HEK293 (cell line): Measurements from ENCODE around the gene MALAT1.

ENCODE experiments used
- BCL11A ChIP-seq: fragments of 450-650 bp; formaldehyde crosslinking; IDR thresholded peaks from 2 replicates; pipeline ENCODE4 v1.5.1; 2016; ENCODE audit warnings: low read depth, missing biosample characterization, missing genetic modification characterization
- GLIS2 ChIP-seq: fragments of 450-650 bp; formaldehyde crosslinking; IDR thresholded peaks from 2 replicates; pipeline ENCODE4 v1.5.1; 2016; ENCODE audit warnings: missing biosample characterization, missing genetic modification characterization
- HIC1 ChIP-seq: fragments of 450-650 bp; formaldehyde crosslinking; IDR thresholded peaks from 2 replicates; pipeline ENCODE4 v1.5.1; 2016; ENCODE audit warnings: missing biosample characterization, missing genetic modification characterization
- IKZF3 ChIP-seq: fragments of 450-650 bp; IDR thresholded peaks from 2 replicates; pipeline ENCODE4 v1.5.0; 2018; ENCODE audit warnings: missing biosample characterization, mild to moderate bottlenecking, missing genetic modification characterization, moderate library complexity
- KLF8 ChIP-seq: fragments of 450-650 bp; formaldehyde crosslinking; IDR thresholded peaks from 2 replicates; pipeline ENCODE4 v1.5.1; 2016; ENCODE audit warnings: missing biosample characterization, missing genetic modification characterization
- MZF1 ChIP-seq: fragments of 450-650 bp; formaldehyde crosslinking; IDR thresholded peaks from 2 replicates; pipeline ENCODE4 v1.5.1; 2017; ENCODE audit warnings: missing biosample characterization, missing genetic modification characterization, borderline replicate concordance
- OVOL3 ChIP-seq: fragments of 450-650 bp; formaldehyde crosslinking; IDR thresholded peaks from 2 replicates; pipeline ENCODE4 v1.5.1; 2016; ENCODE audit warnings: missing biosample characterization, missing genetic modification characterization
- PATZ1 ChIP-seq: fragments of 450-650 bp; formaldehyde crosslinking; IDR thresholded peaks from 2 replicates; pipeline ENCODE4 v1.5.1; 2016; ENCODE audit warnings: missing biosample characterization, missing genetic modification characterization
- PRDM10 ChIP-seq: fragments of 450-650 bp; formaldehyde crosslinking; IDR thresholded peaks from 2 replicates; pipeline ENCODE4 v1.5.1; 2016; ENCODE audit warnings: missing biosample characterization, missing genetic modification characterization
- SCRT1 ChIP-seq: fragments of 450-650 bp; formaldehyde crosslinking; IDR thresholded peaks from 2 replicates; pipeline ENCODE4 v1.5.1; 2016; ENCODE audit warnings: missing biosample characterization, missing genetic modification characterization, borderline replicate concordance
- SCRT2 ChIP-seq: fragments of 450-650 bp; formaldehyde crosslinking; IDR thresholded peaks from 2 replicates; pipeline ENCODE4 v1.5.1; 2016; ENCODE audit warnings: missing biosample characterization, missing genetic modification characterization
- WT1 ChIP-seq: fragments of 450-650 bp; formaldehyde crosslinking; IDR thresholded peaks from 2 replicates; pipeline ENCODE4 v1.5.1; 2016; ENCODE audit warnings: missing biosample characterization, missing genetic modification characterization
- ZEB2 ChIP-seq: fragments of 450-650 bp; formaldehyde crosslinking; IDR thresholded peaks from 2 replicates; pipeline ENCODE4 v1.5.1; 2016; ENCODE audit warnings: missing biosample characterization, missing genetic modification characterization
- ZFP37 ChIP-seq: fragments of 450-650 bp; formaldehyde crosslinking; IDR thresholded peaks from 2 replicates; pipeline ENCODE4 v1.5.1; 2016; ENCODE audit warnings: missing biosample characterization, missing genetic modification characterization
- ZNF18 ChIP-seq: fragments of 450-650 bp; formaldehyde crosslinking; IDR thresholded peaks from 2 replicates; pipeline ENCODE4 v1.5.1; 2016; ENCODE audit warnings: missing biosample characterization, missing genetic modification characterization
- ZNF2 ChIP-seq: fragments of 450-650 bp; formaldehyde crosslinking; IDR thresholded peaks from 2 replicates; pipeline ENCODE4 v1.5.1; 2016; ENCODE audit warnings: missing biosample characterization, missing genetic modification characterization
- ZNF341 ChIP-seq: fragments of 450-650 bp; formaldehyde crosslinking; IDR thresholded peaks from 2 replicates; pipeline ENCODE4; 2016; ENCODE audit warnings: low read depth, missing biosample characterization, missing genetic modification characterization
- ZNF501 ChIP-seq: fragments of 450-650 bp; formaldehyde crosslinking; IDR thresholded peaks from 2 replicates; pipeline ENCODE4 v1.5.1; 2016; ENCODE audit warnings: missing biosample characterization, missing genetic modification characterization
- ZNF521 ChIP-seq: fragments of 450-650 bp; formaldehyde crosslinking; IDR thresholded peaks from 2 replicates; pipeline ENCODE4 v1.5.1; 2017; ENCODE audit warnings: missing biosample characterization, mild to moderate bottlenecking, missing genetic modification characterization
- ZNF560 ChIP-seq: fragments of 450-650 bp; formaldehyde crosslinking; IDR thresholded peaks from 2 replicates; pipeline ENCODE4 v1.5.1; 2017; ENCODE audit warnings: missing biosample characterization, missing genetic modification characterization, borderline replicate concordance
- ZNF600 ChIP-seq: fragments of 450-650 bp; formaldehyde crosslinking; IDR thresholded peaks from 2 replicates; pipeline ENCODE4 v1.5.1; 2016; ENCODE audit warnings: missing biosample characterization, missing genetic modification characterization
- ZNF701 ChIP-seq: fragments of 450-650 bp; formaldehyde crosslinking; IDR thresholded peaks from 2 replicates; pipeline ENCODE4 v1.5.1; 2016; ENCODE audit warnings: missing biosample characterization, missing genetic modification characterization
- ZNF768 ChIP-seq: fragments of 450-650 bp; formaldehyde crosslinking; IDR thresholded peaks from 2 replicates; pipeline ENCODE4 v1.5.1; 2018; ENCODE audit warnings: missing biosample characterization, mild to moderate bottlenecking, missing genetic modification characterization
- ZNF843 ChIP-seq: fragments of 450-650 bp; formaldehyde crosslinking; IDR thresholded peaks from 2 replicates; pipeline ENCODE4 v1.5.1; 2016; ENCODE audit warnings: missing biosample characterization, missing genetic modification characterization
- TF ChIP-seq, protein P1 (sequence below): fragments of 450-650 bp; formaldehyde crosslinking; IDR thresholded peaks from 2 replicates; pipeline ENCODE4 v1.5.1; 2017; ENCODE audit warnings: missing biosample characterization, missing genetic modification characterization
- TF ChIP-seq, protein P2 (sequence below): fragments of 450-650 bp; formaldehyde crosslinking; IDR thresholded peaks from 2 replicates; pipeline ENCODE4 v1.5.1; 2016; ENCODE audit warnings: missing biosample characterization, missing genetic modification characterization

The MALAT1 gene

DNA sequence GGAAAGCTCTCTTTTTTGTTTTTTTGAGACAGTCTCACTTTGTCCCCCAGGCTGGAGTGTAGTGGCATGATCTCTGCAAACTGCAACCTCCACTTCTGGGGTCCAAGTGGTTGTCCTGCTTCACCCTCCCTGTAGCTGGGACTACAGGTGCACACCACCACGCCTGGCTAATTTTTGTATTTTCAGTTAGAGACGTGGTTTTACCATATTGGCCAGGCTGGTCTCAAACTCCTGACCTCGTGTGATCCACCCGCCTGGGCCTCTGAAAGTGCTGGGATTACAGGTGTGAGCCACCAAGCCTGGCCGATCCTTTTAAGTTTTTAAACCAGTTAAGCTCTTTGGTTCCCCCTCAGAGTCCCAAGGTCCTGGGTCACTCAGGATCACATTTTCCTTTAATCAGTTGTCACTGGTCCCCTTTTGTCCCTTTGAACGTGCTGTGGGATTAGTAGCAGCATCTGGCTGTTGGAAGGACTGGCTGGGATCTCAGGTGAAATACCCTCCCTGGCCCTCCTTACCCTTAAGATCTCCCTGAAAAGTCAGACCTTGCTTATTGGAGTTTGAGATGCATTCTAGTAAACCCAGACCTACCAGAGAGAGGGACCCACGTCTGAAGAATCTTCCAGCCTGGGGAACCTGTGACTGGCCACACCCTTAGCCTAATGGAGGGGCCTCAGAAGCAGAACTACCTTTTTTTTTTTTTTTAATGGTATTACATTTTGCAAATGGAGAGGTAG is 8.1 kb downstream of the MALAT1 start (continued):
- peak; percentile 89 for TF ChIP-seq PRDM10 (tag by site-specific recombination)
- peak; percentile 26; the same call in 1 of the 2 replicates for TF ChIP-seq ZNF18 (tag by site-specific recombination)
- TF ChIP-seq SCRT2 (tag by site-specific recombination): peak; percentile 42; the same call in 1 of the 2 replicates
- TF ChIP-seq OVOL3 (tag by site-specific recombination): peak; percentile 31; the same call in 1 of the 2 replicates
- TF ChIP-seq ZNF701 (tag by site-specific recombination): no peak
- no peak for TF ChIP-seq ZNF843 (tag by site-specific recombination)
- peak; percentile 41; the same call in 1 of the 2 replicates for TF ChIP-seq SCRT1 (tag by site-specific recombination)
- peak; percentile 46; the same call in 1 of the 2 replicates for TF ChIP-seq IKZF3 (tag by site-specific recombination)
- peak; percentile 65; the same call in 1 of the 2 replicates for TF ChIP-seq ZNF2 (tag by site-specific recombination)
- TF ChIP-seq ZNF521 (tag by site-specific recombination): no peak
- TF ChIP-seq, protein P1, sequence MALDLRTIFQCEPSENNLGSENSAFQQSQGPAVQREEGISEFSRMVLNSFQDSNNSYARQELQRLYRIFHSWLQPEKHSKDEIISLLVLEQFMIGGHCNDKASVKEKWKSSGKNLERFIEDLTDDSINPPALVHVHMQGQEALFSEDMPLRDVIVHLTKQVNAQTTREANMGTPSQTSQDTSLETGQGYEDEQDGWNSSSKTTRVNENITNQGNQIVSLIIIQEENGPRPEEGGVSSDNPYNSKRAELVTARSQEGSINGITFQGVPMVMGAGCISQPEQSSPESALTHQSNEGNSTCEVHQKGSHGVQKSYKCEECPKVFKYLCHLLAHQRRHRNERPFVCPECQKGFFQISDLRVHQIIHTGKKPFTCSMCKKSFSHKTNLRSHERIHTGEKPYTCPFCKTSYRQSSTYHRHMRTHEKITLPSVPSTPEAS (tag by site-specific recombination): no peak
- TF ChIP-seq HIC1: peak; percentile 28; the same call in 1 of the 2 replicates
- TF ChIP-seq ZNF600 (tag by site-specific recombination): 0 out of 2 replicates have a peak, but pooled peaks have one; percentile 67
- 0 out of 2 replicates have a peak, but pooled peaks have one; percentile 33 for TF ChIP-seq ZFP37
- no peak for TF ChIP-seq WT1 (tag by site-specific recombination)
- TF ChIP-seq GLIS2 (tag by site-specific recombination): peak; percentile 49
- TF ChIP-seq ZNF560 (tag by site-specific recombination): no peak
- no peak for TF ChIP-seq ZNF768 (tag by site-specific recombination)
- TF ChIP-seq ZEB2 (tag by site-specific recombination): peak; percentile 66
- TF ChIP-seq MZF1 (tag by site-specific recombination): peak; percentile 23; the same call in 1 of the 2 replicates
- peak; percentile 69; the same call in 1 of the 2 replicates for TF ChIP-seq PATZ1
- peak; percentile 95; the same call in 1 of the 2 replicates for TF ChIP-seq BCL11A
- TF ChIP-seq ZNF501 (tag by site-specific recombination): peak; percentile 32; the same call in 1 of the 2 replicates
- peak; percentile 60 for TF ChIP-seq ZNF341 (tag by site-specific recombination)
- TF ChIP-seq, protein P2, sequence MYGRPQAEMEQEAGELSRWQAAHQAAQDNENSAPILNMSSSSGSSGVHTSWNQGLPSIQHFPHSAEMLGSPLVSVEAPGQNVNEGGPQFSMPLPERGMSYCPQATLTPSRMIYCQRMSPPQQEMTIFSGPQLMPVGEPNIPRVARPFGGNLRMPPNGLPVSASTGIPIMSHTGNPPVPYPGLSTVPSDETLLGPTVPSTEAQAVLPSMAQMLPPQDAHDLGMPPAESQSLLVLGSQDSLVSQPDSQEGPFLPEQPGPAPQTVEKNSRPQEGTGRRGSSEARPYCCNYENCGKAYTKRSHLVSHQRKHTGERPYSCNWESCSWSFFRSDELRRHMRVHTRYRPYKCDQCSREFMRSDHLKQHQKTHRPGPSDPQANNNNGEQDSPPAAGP: peak; percentile 64
- TF ChIP-seq KLF8 (tag by site-specific recombination): peak; percentile 60; the same call in 1 of the 2 replicates
